Breast epithelium (tissue), 3 donors: ENCODE results near the gene DAPK1.

ENCODE experiments used
- POLR2AphosphoS5 ChIP-seq, 3 donors: sonication (generic); formaldehyde crosslinking; IDR thresholded peaks; one replicate each; pipeline ENCODE4 v1.6.1; 2017; ENCODE audit warnings: antibody characterized with exemption in 3 of 3
- TF ChIP-seq, protein P1 (sequence below), 3 donors: fragments of 450-650 bp; IDR thresholded peaks; one replicate each; pipeline ENCODE4 v1.5.1; 2016 to 2017; ENCODE audit warnings: antibody characterized with exemption in 3 of 3, mild to moderate bottlenecking in 3 of 3, moderate library complexity in 3 of 3

- TF ChIP-seq, protein P1, sequence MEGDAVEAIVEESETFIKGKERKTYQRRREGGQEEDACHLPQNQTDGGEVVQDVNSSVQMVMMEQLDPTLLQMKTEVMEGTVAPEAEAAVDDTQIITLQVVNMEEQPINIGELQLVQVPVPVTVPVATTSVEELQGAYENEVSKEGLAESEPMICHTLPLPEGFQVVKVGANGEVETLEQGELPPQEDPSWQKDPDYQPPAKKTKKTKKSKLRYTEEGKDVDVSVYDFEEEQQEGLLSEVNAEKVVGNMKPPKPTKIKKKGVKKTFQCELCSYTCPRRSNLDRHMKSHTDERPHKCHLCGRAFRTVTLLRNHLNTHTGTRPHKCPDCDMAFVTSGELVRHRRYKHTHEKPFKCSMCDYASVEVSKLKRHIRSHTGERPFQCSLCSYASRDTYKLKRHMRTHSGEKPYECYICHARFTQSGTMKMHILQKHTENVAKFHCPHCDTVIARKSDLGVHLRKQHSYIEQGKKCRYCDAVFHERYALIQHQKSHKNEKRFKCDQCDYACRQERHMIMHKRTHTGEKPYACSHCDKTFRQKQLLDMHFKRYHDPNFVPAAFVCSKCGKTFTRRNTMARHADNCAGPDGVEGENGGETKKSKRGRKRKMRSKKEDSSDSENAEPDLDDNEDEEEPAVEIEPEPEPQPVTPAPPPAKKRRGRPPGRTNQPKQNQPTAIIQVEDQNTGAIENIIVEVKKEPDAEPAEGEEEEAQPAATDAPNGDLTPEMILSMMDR (IDR thresholded peaks at IDR 0.05): no peak
- no peak for TF ChIP-seq POLR2AphosphoS5 (IDR thresholded peaks at IDR 0.05)
These were observed 90.7 kb downstream of the DAPK1 start for GRCh38 chr9:87588339-87588738.
